ENCODE data around the gene DPF1. TPM values are rescaled to one million over a fixed set of nuclear protein-coding genes. Genes with fewer than 3 reads are reported as not detected.
"Not testable (repeated sequence)": the region's sequence is repeated elsewhere in the genome, so short reads cannot be mapped to it uniquely, and the experiment has no call there.

DPF1 gene
- total RNA-seq, 2 experiments from 2014 or later = 0.75 to 1.2 TPM

- Mint-ChIP-seq H3K27ac (no peak overlapping the region), H3K4me1 (ENCODE audit: low read depth) (peaks cover 16% of the 10 kb centered on the region), H3K4me3 (peak overlapping the region; percentile 49), H3K36me3 (no peaks in the 10 kb centered on the region), H3K9me3 (no peaks in the 10 kb centered on the region), H3K27me3 (peaks cover 48% of the 10 kb centered on the region)
- ChIA-PET CTCF (interaction anchor here (2.4 kb wide), 1 partner anchor 36 kb away, joined by 8 read pairs; the partner anchor contains the start of gene SPINT2), POLR2A (no interaction called here)
- DNase-seq = no peak
- intact Hi-C loops (cut with micrococcal nuclease) = loop anchor here (2.0 kb wide), 1 partner anchor 326 kb away; no protein-coding TSS in a partner anchor
Measured at GRCh38 chr19:38228491-38229439, 4.7 kb upstream of the DPF1 start.

DNA sequence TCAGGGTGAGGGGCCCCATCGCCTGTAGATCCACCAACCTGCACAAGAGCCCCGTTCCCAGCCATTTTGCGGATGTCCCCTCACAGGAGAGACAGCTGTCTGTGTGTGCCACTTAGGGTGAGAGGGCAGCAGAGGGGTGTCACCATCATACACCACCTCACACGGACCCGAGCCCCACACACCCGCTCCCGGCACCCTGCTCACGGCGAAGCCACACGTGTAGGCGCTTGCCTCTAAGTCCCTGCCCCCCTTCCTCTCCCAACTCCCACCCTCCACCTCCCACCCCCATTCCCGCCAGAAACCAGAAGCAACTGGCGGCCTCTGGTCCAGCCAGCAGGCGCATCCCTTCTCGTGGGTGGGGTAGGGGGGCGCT is 4.0 kb upstream of the DPF1 start:
- CTCF ChIA-PET = interaction anchor here (1.4 to 2.0 kb wide), 2 partner anchors 27 to 325 kb away, joined by 3 to 6 read pairs; no protein-coding TSS in a partner anchor
- intact Hi-C loops (cut with micrococcal nuclease) = loop anchor here (2.0 kb wide), 1 partner anchor 325 kb away; no protein-coding TSS in a partner anchor
- no peak overlapping the region for H3K27ac Mint-ChIP-seq
- peaks cover 22% of the 10 kb centered on the region for H3K4me1 Mint-ChIP-seq (ENCODE audit: low read depth)
- POLR2A ChIA-PET = no interaction called here
- H3K36me3 Mint-ChIP-seq = no peaks in the 10 kb centered on the region
- no peak for DNase-seq
- no peaks in the 10 kb centered on the region for H3K9me3 Mint-ChIP-seq
- H3K4me3 Mint-ChIP-seq = peak overlapping the region; percentile 8
- H3K27me3 Mint-ChIP-seq = peaks cover 55% of the 10 kb centered on the region

GRCh38 chr19:38227287-38228004 is 3.4 kb upstream of the DPF1 start:
- peaks cover 25% of the 10 kb centered on the region for H3K4me1 Mint-ChIP-seq (ENCODE audit: low read depth)
- DNase-seq = no peak
- CTCF ChIA-PET = interaction anchor here (0.6 to 3.0 kb wide), 6 partner anchors 10 to 325 kb away, joined by 3 to 20 read pairs (median 6); partner anchors contain the start of genes CATSPERG, SIPA1L3 and WDR87
- H3K9me3 Mint-ChIP-seq = no peaks in the 10 kb centered on the region
- no peaks in the 10 kb centered on the region for H3K36me3 Mint-ChIP-seq
- H3K4me3 Mint-ChIP-seq = peak overlapping the region; percentile 8
- H3K27ac Mint-ChIP-seq = no peak overlapping the region
- intact Hi-C loops (cut with micrococcal nuclease) = loop anchor here (2.0 kb wide), 1 partner anchor 325 kb away; no protein-coding TSS in a partner anchor
- peaks cover 56% of the 10 kb centered on the region for H3K27me3 Mint-ChIP-seq
- POLR2A ChIA-PET = no interaction called here

DNA sequence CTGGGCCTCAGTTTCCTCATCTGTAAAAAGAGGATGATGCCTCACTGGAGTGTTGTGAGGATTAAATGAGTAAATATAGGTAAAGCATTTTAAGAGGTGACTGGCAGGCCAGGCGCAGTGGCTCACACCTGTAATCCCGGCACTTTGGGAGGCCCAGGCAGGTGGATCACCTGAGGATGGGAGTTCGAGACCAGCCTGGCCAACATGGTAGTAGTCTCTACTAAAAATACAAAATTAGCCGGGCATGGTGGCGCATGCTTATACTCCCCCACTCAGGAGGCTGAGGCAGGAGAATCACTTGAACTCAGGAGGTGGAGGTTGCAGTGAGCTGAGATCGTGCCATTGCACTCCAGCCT is 819 bp upstream of the DPF1 start:
- POLR2A ChIA-PET; intact Hi-C loops (cut with micrococcal nuclease); H3K27ac Mint-ChIP-seq; H3K9me3 Mint-ChIP-seq; H3K36me3 Mint-ChIP-seq; DNase-seq: not testable (repeated sequence)
- peaks cover 55% of the 10 kb centered on the region for H3K27me3 Mint-ChIP-seq
- CTCF ChIA-PET = interaction anchor here (1.0 to 3.0 kb wide), 9 partner anchors 9 to 322 kb away, joined by 3 to 20 read pairs (median 5); partner anchors contain the start of genes CATSPERG, KCNK6, SIPA1L3 and WDR87
- peak overlapping the region; percentile 58 for H3K4me3 Mint-ChIP-seq
- peaks cover 25% of the 10 kb centered on the region for H3K4me1 Mint-ChIP-seq (ENCODE audit: low read depth)

DNA sequence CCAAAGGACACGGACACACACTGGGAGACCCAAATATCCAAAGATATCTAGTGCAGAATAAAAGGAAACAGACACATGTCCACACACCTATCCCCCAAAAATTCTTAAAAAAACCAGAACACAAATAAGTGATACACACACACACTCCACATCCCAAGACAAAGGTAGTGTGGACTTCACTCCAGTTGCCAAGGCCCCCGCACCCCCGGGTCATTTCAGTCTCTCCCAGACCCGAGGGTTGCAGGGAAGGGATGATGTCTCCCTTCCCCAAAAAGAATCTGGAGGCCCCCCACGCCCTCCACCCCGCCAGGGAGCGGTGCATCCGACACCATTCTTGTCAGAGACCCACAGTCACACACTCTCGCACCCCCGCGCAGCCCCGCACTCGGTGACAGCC is 407 bp downstream of the DPF1 start:
- intact Hi-C loops (cut with micrococcal nuclease) = no loop called here
- H3K27me3 Mint-ChIP-seq = peaks cover 57% of the 10 kb centered on the region
- H3K9me3 Mint-ChIP-seq = no peaks in the 10 kb centered on the region
- no peaks in the 10 kb centered on the region for H3K36me3 Mint-ChIP-seq
- DNase-seq = no peak
- peak overlapping the region; percentile 2 for H3K4me3 Mint-ChIP-seq
- H3K4me1 Mint-ChIP-seq (ENCODE audit: low read depth) = peaks cover 21% of the 10 kb centered on the region
- ChIA-PET CTCF (no interaction called here), POLR2A (no interaction called here)
- no peak overlapping the region for H3K27ac Mint-ChIP-seq

GRCh38 chr19:38223119-38223523 is 901 bp downstream of the DPF1 start:
- H3K27me3 Mint-ChIP-seq = peaks cover 62% of the 10 kb centered on the region
- POLR2A ChIA-PET = no interaction called here
- H3K9me3 Mint-ChIP-seq = no peaks in the 10 kb centered on the region
- CTCF ChIA-PET = no interaction called here
- H3K4me3 Mint-ChIP-seq = peak overlapping the region; percentile 2
- H3K36me3 Mint-ChIP-seq = no peaks in the 10 kb centered on the region
- peaks cover 21% of the 10 kb centered on the region for H3K4me1 Mint-ChIP-seq (ENCODE audit: low read depth)
- intact Hi-C loops (cut with micrococcal nuclease) = no loop called here
- no peak overlapping the region for H3K27ac Mint-ChIP-seq
- no peak for DNase-seq

DNA sequence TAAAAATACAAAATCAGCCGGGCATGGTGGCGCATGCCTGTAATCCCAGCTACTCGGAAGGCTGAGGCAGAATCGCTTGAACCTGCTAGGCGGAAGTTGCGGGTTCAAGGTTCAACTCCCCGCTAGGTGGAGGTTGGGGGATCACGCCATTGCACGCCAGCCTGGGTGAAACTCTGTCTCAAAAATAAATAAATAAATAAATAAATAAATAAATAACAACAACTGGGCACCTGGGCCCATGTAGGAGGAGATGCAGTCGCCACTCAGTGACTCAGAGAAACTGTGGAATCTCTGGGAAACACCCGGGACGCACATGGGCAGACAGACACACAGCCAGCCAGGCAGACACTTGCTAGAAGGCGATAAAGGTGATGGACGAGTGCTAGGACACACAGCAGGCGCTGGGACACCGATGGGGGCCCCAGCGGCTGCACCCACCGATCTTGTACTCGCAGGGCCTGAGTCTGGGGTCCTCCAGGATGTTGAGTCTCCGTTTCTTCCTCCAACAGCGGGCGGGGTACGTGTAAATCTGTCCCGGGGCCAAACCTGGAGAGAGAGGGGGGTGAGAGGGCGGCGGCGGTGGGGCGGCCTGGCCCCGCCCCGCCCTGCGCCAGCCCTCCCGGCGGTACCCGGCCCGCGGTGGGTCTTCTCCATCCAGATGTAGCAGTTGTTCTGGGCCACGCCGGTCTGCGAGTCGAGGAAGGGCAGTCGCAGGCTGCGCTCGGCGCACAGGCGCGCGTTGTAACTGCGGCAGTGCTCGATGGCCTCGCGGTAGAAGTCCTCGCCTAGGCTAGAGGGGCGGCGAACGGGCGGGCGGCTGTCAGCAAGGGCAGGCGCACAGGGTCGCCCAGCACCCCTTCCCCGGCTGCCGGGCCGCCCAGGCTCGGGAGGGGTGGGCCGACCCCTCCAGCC is 1.8 kb downstream of the DPF1 start:
- Mint-ChIP-seq H3K4me1 (ENCODE audit: low read depth) (peaks cover 13% of the 10 kb centered on the region), H3K9me3 (no peaks in the 10 kb centered on the region), H3K4me3 (no peak overlapping the region), H3K27me3 (peaks cover 56% of the 10 kb centered on the region), H3K36me3 (no peaks in the 10 kb centered on the region), H3K27ac (no peak overlapping the region)
- DNase-seq = no peak
- intact Hi-C loops (cut with micrococcal nuclease) = no loop called here
- CTCF ChIA-PET = interaction anchor here (0.9 kb wide), 1 partner anchor 114 kb away, joined by 3 read pairs; the partner anchor contains the start of gene CATSPERG
- POLR2A ChIA-PET = no interaction called here

DNA sequence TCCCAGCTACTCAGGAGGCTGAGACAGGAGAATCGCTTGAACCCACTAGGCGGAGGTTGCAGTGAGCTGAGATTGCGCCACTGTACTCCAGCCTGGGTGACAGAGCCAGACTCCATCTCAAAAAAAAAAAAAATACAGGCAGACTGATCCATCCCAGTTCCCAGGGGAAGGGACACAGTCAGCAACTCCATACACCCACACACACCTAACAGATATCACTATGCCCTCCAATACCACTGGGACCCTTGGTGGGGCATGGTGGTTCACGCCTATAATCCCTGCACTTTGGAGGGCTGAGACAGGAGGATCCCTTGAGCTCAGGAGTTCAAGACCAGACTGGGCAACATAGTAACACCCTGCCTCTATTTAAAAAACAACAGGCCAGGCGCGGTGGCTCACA is 2.6 kb downstream of the DPF1 start:
- intact Hi-C loops (cut with micrococcal nuclease) = no loop called here
- peaks cover 57% of the 10 kb centered on the region for H3K27me3 Mint-ChIP-seq
- POLR2A ChIA-PET = no interaction called here
- CTCF ChIA-PET = interaction anchor here (0.9 to 1.1 kb wide), 2 partner anchors 114 to 319 kb away, joined by 3 to 4 read pairs; partner anchors contain the start of gene CATSPERG
- H3K27ac Mint-ChIP-seq = no peak overlapping the region
- H3K36me3 Mint-ChIP-seq = no peaks in the 10 kb centered on the region
- no peak overlapping the region for H3K4me3 Mint-ChIP-seq
- DNase-seq = no peak
- H3K4me1 Mint-ChIP-seq (ENCODE audit: low read depth) = peaks cover 13% of the 10 kb centered on the region
- H3K9me3 Mint-ChIP-seq = no peaks in the 10 kb centered on the region

- no peak for DNase-seq
- peaks cover 13% of the 10 kb centered on the region for H3K4me1 Mint-ChIP-seq (ENCODE audit: low read depth)
- no peaks in the 10 kb centered on the region for H3K9me3 Mint-ChIP-seq
- H3K4me3 Mint-ChIP-seq = no peak overlapping the region
- intact Hi-C loops (cut with micrococcal nuclease) = no loop called here
- H3K27me3 Mint-ChIP-seq = peaks cover 53% of the 10 kb centered on the region
- CTCF ChIA-PET = interaction anchor here (1.9 kb wide), 1 partner anchor 317 kb away, joined by 6 read pairs; no protein-coding TSS in a partner anchor
- peaks cover under 1% of the 10 kb centered on the region for H3K36me3 Mint-ChIP-seq
- H3K27ac Mint-ChIP-seq = no peak overlapping the region
- POLR2A ChIA-PET = no interaction called here
Measured at GRCh38 chr19:38219221-38219620, 4.8 kb downstream of the DPF1 start.

- no peak overlapping the region for H3K4me3 Mint-ChIP-seq
- CTCF ChIA-PET = interaction anchor here (0.6 to 2.0 kb wide), 3 partner anchors 9 to 316 kb away, joined by 3 to 6 read pairs (median 5); no protein-coding TSS in a partner anchor
- POLR2A ChIA-PET = no interaction called here
- H3K36me3 Mint-ChIP-seq = peaks cover 5% of the 10 kb centered on the region
- no peak overlapping the region for H3K27ac Mint-ChIP-seq
- no peaks in the 10 kb centered on the region for H3K9me3 Mint-ChIP-seq
- H3K27me3 Mint-ChIP-seq = peaks cover 54% of the 10 kb centered on the region
- intact Hi-C loops (cut with micrococcal nuclease) = no loop called here
- DNase-seq = no peak
- H3K4me1 Mint-ChIP-seq (ENCODE audit: low read depth) = peaks cover 18% of the 10 kb centered on the region
Measured at GRCh38 chr19:38218204-38218603, 5.8 kb downstream of the DPF1 start.
